WI38 (cell line): ENCODE measurements around the gene EXOC4.
"Not testable (repeated sequence)": the region's sequence is repeated elsewhere in the genome, so short reads cannot be mapped to it uniquely, and the experiment has no call there.

Experiments
- H3K4me3 ChIP-seq: 2 replicates; pipeline ENCODE4 v1.5.1; 2011; ENCODE audit warnings: low read depth, mild to moderate bottlenecking, control low read depth, low read length
- TF ChIP-seq, protein P1 (sequence below): IDR thresholded peaks from 2 replicates; pipeline ENCODE4 v1.5.1; 2012; ENCODE audit warnings: low read depth, mild to moderate bottlenecking, control low read depth, low read length

EXOC4 gene

DNA sequence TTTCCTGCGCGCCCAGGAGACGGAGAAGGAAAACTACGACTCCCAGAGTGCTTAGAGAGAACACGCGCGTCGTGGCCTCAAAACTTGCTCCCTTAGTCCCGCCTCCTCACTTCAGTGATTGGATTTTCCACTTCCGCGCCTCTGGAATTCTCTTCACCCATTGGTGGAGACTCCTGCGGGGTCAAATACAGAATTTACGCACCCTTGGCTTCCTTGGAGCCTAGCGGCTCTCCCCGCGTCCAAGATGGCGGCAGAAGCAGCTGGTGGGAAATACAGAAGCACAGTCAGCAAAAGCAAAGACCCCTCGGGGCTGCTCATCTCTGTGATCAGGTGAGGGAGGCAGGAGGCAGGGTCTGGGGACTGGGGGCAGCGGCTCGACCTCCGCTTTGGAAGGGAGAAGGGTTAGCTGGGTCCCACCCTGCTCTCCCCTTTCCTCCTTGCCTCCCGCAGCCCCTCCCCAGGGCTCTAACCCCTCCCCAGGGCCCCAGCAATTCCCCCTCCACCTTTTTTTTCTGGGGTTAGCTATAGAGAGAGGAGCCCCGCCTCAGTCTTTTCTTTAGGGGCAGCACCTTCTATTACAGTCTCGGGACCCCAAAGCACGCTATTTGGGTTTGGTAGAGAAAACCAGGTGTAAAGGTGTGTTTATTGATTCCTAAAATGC lies at the start of gene EXOC4:
EXOC4 (plus strand) TSS at position 221 of the 661 bp plus-strand sequence.
- TF ChIP-seq, protein P1, sequence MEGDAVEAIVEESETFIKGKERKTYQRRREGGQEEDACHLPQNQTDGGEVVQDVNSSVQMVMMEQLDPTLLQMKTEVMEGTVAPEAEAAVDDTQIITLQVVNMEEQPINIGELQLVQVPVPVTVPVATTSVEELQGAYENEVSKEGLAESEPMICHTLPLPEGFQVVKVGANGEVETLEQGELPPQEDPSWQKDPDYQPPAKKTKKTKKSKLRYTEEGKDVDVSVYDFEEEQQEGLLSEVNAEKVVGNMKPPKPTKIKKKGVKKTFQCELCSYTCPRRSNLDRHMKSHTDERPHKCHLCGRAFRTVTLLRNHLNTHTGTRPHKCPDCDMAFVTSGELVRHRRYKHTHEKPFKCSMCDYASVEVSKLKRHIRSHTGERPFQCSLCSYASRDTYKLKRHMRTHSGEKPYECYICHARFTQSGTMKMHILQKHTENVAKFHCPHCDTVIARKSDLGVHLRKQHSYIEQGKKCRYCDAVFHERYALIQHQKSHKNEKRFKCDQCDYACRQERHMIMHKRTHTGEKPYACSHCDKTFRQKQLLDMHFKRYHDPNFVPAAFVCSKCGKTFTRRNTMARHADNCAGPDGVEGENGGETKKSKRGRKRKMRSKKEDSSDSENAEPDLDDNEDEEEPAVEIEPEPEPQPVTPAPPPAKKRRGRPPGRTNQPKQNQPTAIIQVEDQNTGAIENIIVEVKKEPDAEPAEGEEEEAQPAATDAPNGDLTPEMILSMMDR, result no peak
- H3K4me3 ChIP-seq, result peak within 1 kb of the TSS; percentile 95

DNA sequence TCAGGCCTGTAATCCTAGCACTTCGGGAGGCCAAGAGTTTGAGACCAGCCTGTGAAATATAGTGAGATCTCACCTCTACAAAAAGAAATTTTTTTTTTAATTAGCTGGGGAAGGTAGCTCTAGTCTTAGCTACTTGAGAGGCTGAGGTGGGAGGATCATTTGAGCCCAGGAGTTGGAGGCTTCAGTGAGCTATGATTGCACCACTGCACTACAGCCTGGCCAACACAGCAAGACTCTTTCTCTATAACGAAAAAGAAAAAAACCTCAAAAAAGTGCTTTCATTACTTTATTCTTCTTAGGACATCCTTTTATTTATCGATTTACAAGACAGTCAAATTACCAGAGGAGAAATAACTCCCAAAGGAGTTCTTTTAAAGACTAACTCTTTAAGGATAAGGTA lies 49.4 kb upstream of the EXOC4 start:
- TF ChIP-seq, protein P1, result no peak

DNA sequence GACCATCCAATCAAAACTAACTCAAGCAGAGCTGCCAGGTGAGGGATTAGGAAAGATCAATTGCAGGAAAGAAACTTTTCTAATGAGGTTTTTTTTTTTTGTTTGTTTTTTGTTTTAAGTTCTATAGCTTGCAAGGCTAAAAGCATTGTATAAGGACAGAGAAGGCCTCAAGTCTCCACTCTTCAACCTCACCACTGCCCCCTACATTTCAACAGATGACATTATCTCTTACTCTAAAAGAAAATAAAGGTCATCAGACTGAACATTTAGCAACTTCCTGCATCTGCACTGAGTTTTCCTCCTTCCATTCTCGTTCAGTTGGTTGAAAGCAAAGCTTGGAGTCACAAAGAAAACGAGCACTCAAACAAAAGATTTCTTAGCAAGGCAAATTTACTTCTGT lies 45.2 kb upstream of the EXOC4 start:
- no peak overlapping the region for H3K4me3 ChIP-seq
- TF ChIP-seq, protein P1, result no peak

More for the DNA sequence above, 49.4 kb upstream of the EXOC4 start:
- H3K4me3 ChIP-seq, result no peak overlapping the region

DNA sequence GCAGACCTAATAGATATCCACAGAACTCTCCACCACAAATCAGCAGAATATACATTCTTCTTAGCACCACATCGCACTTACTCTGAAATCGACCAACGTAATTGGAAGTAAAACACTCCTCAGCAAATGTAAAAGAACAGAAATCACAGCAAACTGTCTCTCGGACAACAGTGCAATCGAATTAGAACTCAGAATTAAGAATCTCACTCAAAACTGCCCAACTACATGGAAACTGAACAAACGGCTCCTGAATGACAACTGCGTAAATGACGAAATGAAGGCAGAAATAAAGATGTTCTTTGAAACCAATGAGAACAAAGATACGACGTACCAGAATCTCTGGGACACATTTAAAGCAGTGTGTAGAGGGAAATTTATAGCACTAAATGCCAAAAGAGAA lies 42.1 kb upstream of the EXOC4 start:
- not testable (repeated sequence) for H3K4me3 ChIP-seq

DNA sequence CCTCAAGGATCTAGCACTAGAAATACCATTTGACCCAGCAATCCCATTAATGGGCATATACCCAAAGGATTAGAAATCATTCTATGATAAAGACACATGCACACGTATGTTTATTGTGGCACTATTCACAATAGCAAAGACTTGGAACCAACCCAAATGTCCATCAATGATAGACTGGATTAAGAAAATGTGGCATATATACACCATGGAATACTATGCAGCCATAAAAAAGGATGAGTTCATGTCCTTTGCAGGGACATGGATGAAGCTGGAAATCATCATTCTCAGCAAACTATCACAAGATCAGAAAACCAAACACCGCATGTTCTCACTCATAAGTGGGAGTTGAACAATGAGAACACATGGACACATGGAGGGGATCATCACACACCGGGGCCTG lies 39.1 kb upstream of the EXOC4 start:
- H3K4me3 ChIP-seq, result not testable (repeated sequence)

DNA sequence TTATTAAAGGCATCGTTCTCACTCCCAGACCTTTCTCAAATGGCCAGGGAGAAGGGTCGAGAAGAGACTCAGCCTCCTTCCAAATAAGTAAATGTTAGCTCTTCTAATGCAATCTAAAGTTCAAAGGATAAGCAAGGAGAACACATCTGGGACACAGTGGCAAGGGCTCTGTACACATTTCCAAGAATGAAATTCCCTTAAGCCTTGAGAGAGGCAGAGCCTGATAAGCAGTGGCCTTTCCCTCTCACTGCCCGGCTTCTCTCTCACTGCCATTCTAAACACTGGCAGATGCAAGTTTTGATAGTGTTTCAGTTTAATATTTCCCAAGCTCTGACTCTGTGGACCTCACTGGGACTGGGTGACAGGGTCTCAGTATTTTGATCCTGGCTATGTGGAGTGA lies 35.1 kb upstream of the EXOC4 start:
- TF ChIP-seq, protein P1, result no peak
- no peak overlapping the region for H3K4me3 ChIP-seq

DNA sequence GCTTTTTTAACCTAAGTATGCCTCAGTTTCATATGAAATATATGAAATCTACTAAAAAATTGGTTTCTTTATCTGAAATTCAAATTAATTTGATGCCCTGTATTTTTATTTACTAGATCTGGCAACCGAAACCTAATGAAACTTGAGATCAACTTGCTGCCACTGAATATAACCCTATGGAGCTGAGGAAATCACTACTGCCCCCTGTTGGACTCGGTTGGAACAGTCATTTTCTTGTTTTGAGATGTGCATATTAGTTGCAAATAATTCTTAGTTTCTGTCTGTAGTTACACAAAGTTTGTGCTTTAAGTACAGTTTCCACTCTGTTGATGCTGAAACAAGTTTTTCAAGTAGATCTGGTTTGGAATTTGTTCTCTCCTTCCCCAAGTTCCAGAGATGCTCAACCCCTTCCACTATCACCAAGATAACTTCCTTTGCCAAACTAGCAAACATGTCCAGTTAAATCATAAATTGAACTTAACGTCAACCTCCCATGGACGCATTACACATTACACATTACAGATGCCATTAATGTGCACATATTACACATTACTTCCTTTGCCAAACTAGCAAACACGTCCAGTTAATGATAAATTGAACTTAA lies 22.2 kb upstream of the EXOC4 start:
- TF ChIP-seq, protein P1, result peak; percentile 67

DNA sequence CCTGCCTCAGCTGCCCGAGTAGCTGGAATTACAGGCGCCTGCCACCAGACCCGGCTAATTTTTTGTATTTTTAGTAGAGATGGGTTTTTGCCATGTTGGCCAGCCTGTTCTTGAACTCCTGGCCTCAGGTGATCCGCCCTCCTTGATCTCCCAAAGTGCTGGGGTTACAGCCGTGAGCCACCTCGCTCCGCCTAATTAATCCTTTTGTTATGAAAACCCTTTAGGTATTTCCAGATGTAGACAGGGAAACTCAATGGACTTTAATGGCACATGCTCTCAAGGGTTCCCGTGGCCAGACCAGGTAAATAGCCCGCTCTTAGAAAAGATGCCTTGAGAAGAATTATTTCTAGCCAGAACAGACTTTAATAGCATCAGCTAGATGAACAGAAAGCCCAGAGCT lies 19.7 kb upstream of the EXOC4 start:
- TF ChIP-seq, protein P1, result no peak
- no peak overlapping the region for H3K4me3 ChIP-seq

More for the DNA sequence above, 22.2 kb upstream of the EXOC4 start:
- no peak overlapping the region for H3K4me3 ChIP-seq
